Endothelial cell (in vitro differentiated cells): Measurements from ENCODE around the gene SHFL. TPM values are rescaled to one million over a fixed set of nuclear protein-coding genes. Genes with fewer than 3 reads are reported as not detected.

ENCODE experiments used
- DNase-seq: peaks from one replicate; pipeline ENCODE4 v3.0.0; 2021; ENCODE audit warnings: low spot score
- H3K27ac Mint-ChIP-seq: one replicate; pipeline ENCODE4 v1.8.0; 2021; ENCODE audit warnings: mixed read lengths, inconsistent platforms; ENCODE audit not compliant: unreplicated experiment
- H3K27me3 Mint-ChIP-seq: one replicate; pipeline ENCODE4 v1.8.0; 2021; ENCODE audit warnings: mild to moderate bottlenecking, moderate library complexity, mixed read lengths, inconsistent platforms; ENCODE audit not compliant: unreplicated experiment
- H3K36me3 Mint-ChIP-seq: one replicate; pipeline ENCODE4 v1.8.0; 2021; ENCODE audit warnings: mild to moderate bottlenecking, low read depth, mixed read lengths, inconsistent platforms; ENCODE audit not compliant: unreplicated experiment
- H3K4me1 Mint-ChIP-seq: one replicate; pipeline ENCODE4 v1.8.0; 2021; ENCODE audit warnings: mild to moderate bottlenecking, mixed read lengths, inconsistent platforms; ENCODE audit not compliant: unreplicated experiment
- H3K4me3 Mint-ChIP-seq: one replicate; pipeline ENCODE4 v1.8.0; 2021; ENCODE audit warnings: mild to moderate bottlenecking, mixed read lengths, inconsistent platforms; ENCODE audit not compliant: unreplicated experiment
- H3K9me3 Mint-ChIP-seq: one replicate; pipeline ENCODE4 v1.8.0; 2021; ENCODE audit warnings: mixed read lengths, inconsistent platforms; ENCODE audit not compliant: unreplicated experiment
- total RNA-seq: library from RNA; stranded (reverse); fragmentation: NEBNext Ultra II Directional; extraction: Animal tissue kit (Norgen Biotek cat#: 25700); gene quantifications from one replicate; pipeline ENCODE4 v1.2.1, GENCODE V29; 2021; ENCODE audit not compliant: unreplicated experiment
- TF ChIP-seq, protein P1 (sequence below): fragments of 200-600 bp; sonication (generic); IDR thresholded peaks from one replicate; pipeline ENCODE4 v1.5.0; 2021; ENCODE audit warnings: antibody characterized with exemption; ENCODE audit not compliant: unreplicated experiment

Gene SHFL
- total RNA-seq, 1 donor from 2014 or later = 9.2 TPM

DNA sequence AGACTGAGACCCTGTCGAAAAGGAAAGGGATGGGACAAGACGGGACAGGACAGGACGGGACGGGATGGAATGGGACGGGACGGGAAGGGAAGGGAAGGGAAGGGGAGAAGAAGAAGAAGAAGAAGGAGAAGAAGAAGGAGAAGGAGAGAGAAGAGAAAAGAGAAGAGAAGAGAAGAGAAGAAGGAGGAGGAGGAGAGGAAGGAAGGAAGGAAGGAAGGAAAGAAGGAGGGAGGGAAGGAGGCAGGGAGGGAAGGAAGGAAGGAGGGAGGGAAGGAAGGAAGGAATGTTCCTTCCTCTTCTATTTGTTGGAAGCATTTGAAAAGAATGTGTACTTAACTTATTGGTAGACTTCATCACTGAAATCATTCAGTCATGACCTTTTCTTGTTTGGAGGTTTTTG is 9.6 kb upstream of the SHFL start:
- no peaks in the 10 kb centered on the region for H3K4me1 Mint-ChIP-seq
- H3K27ac Mint-ChIP-seq = no peak overlapping the region
- no peak overlapping the region for H3K4me3 Mint-ChIP-seq
- DNase-seq = no peak
- TF ChIP-seq, protein P1, sequence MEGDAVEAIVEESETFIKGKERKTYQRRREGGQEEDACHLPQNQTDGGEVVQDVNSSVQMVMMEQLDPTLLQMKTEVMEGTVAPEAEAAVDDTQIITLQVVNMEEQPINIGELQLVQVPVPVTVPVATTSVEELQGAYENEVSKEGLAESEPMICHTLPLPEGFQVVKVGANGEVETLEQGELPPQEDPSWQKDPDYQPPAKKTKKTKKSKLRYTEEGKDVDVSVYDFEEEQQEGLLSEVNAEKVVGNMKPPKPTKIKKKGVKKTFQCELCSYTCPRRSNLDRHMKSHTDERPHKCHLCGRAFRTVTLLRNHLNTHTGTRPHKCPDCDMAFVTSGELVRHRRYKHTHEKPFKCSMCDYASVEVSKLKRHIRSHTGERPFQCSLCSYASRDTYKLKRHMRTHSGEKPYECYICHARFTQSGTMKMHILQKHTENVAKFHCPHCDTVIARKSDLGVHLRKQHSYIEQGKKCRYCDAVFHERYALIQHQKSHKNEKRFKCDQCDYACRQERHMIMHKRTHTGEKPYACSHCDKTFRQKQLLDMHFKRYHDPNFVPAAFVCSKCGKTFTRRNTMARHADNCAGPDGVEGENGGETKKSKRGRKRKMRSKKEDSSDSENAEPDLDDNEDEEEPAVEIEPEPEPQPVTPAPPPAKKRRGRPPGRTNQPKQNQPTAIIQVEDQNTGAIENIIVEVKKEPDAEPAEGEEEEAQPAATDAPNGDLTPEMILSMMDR = no peak
- H3K9me3 Mint-ChIP-seq = no peaks in the 10 kb centered on the region
- H3K27me3 Mint-ChIP-seq = no peaks in the 10 kb centered on the region
- H3K36me3 Mint-ChIP-seq = no peaks in the 10 kb centered on the region

DNA sequence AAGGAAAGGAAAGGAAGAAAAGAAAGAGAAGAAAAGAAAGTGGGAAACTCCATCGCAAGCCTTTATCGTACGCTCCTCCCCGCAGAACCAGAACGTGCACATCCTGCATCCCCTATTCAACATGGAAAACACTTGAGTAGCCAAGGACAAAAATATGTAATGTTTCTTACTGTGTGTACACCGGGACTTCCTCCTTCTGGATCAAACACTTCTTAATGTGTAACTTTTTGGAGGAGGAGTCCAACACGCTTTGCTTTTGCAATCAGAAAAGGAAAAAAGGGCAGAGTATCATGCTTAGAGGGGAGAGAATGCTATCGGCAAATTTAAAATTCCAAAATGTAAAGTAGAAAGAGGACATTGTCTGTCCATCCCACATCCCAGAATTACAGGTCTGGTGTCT is 7.8 kb upstream of the SHFL start:
- no peak for DNase-seq
- no peak overlapping the region for H3K27ac Mint-ChIP-seq
- no peaks in the 10 kb centered on the region for H3K36me3 Mint-ChIP-seq
- H3K4me1 Mint-ChIP-seq = no peaks in the 10 kb centered on the region
- H3K9me3 Mint-ChIP-seq = no peaks in the 10 kb centered on the region
- H3K4me3 Mint-ChIP-seq = no peak overlapping the region
- TF ChIP-seq, protein P1 = no peak
- H3K27me3 Mint-ChIP-seq = no peaks in the 10 kb centered on the region

DNA sequence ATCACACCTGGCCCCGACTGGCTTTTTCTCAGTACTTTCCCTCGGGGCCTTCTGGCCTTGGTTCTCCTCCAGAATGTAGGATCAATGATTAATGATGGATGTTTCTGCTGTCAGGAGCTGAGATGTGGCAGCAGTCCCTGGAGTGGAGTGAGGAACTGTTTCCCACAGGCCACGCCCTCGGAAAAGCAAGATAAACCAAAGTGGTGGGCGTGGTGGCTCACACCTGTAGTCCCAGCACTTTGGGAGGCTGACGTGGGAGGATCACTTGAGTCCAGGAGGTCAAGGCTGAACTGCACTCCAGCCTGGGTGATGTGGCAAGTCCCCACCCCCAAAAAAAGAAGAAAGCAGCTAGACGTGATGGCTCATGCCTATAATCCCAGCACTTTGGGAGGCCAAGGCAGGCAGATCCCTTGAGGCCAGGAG is 7.1 kb upstream of the SHFL start:
- Mint-ChIP-seq H3K27ac (no peak overlapping the region), H3K36me3 (no peaks in the 10 kb centered on the region), H3K27me3 (no peaks in the 10 kb centered on the region)

DNA sequence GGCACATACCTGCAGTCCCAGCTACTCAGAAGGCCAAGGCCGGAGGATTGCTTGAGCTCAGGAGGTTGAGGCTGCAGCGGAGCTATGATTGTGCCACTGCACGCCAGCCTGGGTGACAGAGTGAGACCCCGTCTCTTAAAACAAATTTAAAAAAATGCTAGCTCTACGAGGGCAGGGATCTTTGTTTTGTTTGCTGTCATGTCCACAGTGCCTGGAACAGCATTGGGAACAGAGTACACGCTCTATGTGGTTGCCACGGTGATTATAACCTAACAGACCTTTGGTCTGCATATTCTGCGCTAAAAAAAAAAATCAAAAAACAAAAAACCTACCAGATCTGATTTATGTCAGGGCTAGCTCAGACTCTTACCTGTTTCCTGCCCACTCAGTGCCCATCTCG is 2.2 kb upstream of the SHFL start:
- TF ChIP-seq, protein P1 = no peak
- Mint-ChIP-seq H3K27ac (no peak overlapping the region), H3K36me3 (no peaks in the 10 kb centered on the region), H3K4me3 (no peak overlapping the region), H3K9me3 (no peaks in the 10 kb centered on the region), H3K27me3 (peaks cover 3% of the 10 kb centered on the region), H3K4me1 (no peaks in the 10 kb centered on the region)
- no peak for DNase-seq

More for the DNA sequence above, 7.1 kb upstream of the SHFL start:
- TF ChIP-seq, protein P1 = no peak
- DNase-seq = no peak
- H3K4me1 Mint-ChIP-seq = no peaks in the 10 kb centered on the region
- no peaks in the 10 kb centered on the region for H3K9me3 Mint-ChIP-seq
- H3K4me3 Mint-ChIP-seq = no peak overlapping the region

DNA sequence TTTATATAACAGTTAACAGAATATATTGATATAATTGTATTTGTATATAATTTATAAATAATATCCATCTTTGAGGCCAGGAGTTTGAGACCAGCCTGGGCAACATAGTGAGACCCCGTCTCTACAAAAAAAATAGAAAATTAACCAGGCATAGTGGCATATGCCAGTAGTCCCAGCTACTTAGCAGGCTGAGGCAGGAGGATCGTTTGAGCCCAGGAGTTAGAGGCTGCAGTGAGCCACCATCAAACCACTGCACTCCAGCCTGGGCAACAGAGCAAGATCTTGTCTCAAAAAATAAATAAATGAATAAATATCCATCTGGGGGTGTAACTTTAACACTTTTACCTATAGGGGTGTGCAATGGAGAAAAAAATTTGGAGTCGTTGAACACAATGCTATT is 1.3 kb upstream of the SHFL start:
- Mint-ChIP-seq H3K9me3 (no peaks in the 10 kb centered on the region), H3K4me1 (no peaks in the 10 kb centered on the region), H3K27ac (no peak overlapping the region), H3K4me3 (peak overlapping the region; percentile 90), H3K27me3 (peaks cover 3% of the 10 kb centered on the region), H3K36me3 (no peaks in the 10 kb centered on the region)
- DNase-seq = no peak
- TF ChIP-seq, protein P1 = no peak
